Testis (tissue), 3 donors: ENCODE data around the gene EMILIN2. TPM values are rescaled to one million over a fixed set of nuclear protein-coding genes. Genes with fewer than 3 reads are reported as not detected.

Experiments used
- DNase-seq: peaks from one replicate; pipeline ENCODE4 v3.0.0-alpha.2; 2019
- H3K27ac ChIP-seq, 2 donors: fragments of 200-600 bp; sonication (generic); one replicate each; pipeline ENCODE4 v1.5.1; 2019
- H3K27me3 ChIP-seq: fragments of 200-600 bp; sonication (generic); one replicate; pipeline ENCODE4 v1.5.1; 2019
- H3K36me3 ChIP-seq: fragments of 200-600 bp; sonication (generic); one replicate; pipeline ENCODE4 v1.5.1; 2017; ENCODE audit warnings: low read depth; ENCODE audit errors: missing control alignments
- H3K4me1 ChIP-seq: fragments of 200-600 bp; sonication (generic); one replicate; pipeline ENCODE4 v1.5.1; 2019
- H3K4me3 ChIP-seq, 2 donors: fragments of 200-600 bp; sonication (generic); one replicate each; pipeline ENCODE4 v1.5.1; 2017 to 2019
- H3K9me3 ChIP-seq: fragments of 200-600 bp; sonication (generic); one replicate; pipeline ENCODE4 v1.5.1; 2017
- POLR2A ChIP-seq: fragments of 450-650 bp; IDR thresholded peaks from one replicate; pipeline ENCODE4 v1.6.1; 2017; ENCODE audit warnings: antibody characterized with exemption, mild to moderate bottlenecking, moderate library complexity
- WGBS, 2 donors: methylation state at CpG; one replicate each; pipeline ENCODE4 v1.1.5; 2018; 5-methylcytosine and 5-hydroxymethylcytosine counted together
- intact Hi-C: fragments of 100-400 bp; cut with DNase I; formaldehyde crosslinking; loops from one replicate; pipeline ENCODE4 v1.15.1; 2023; ENCODE audit warnings: low total_unique reads
- polyA plus RNA-seq: library from polyadenylated mRNA; stranded (reverse); fragments of 350-450 nt; fragmentation: Illumina TruSeq; extraction: RNeasy Lipid Tissue Mini Kit (QIAGEN cat#74804); gene quantifications from one replicate; pipeline ENCODE4 v1.2.3, GENCODE V29; 2014; ENCODE audit warnings: low read depth, low replicate concordance; ENCODE audit not compliant: insufficient read depth
- total RNA-seq, 2 donors: library from RNA; depleted of rRNA; stranded (reverse); fragments of >200 nt; gene quantifications; one replicate each; pipeline ENCODE4 v1.2.3, GENCODE V29; 2016
- TF ChIP-seq, protein P1 (sequence below), 3 experiments: fragments of 450-650 bp in 2 of 3; fragments of 200-600 bp in 1 of 3; sonication (generic) in 1 of 3; IDR thresholded peaks; one replicate each; pipeline ENCODE4 v1.5.1; 2016 to 2019; ENCODE audit warnings: antibody characterized with exemption in 3 of 3, mild to moderate bottlenecking in 2 of 3, moderate library complexity in 1 of 3

EMILIN2 gene
- total and polyA plus RNA-seq, 3 donors from 2014 or later = 21.4 to 34.1 (median 26.4) TPM

DNA sequence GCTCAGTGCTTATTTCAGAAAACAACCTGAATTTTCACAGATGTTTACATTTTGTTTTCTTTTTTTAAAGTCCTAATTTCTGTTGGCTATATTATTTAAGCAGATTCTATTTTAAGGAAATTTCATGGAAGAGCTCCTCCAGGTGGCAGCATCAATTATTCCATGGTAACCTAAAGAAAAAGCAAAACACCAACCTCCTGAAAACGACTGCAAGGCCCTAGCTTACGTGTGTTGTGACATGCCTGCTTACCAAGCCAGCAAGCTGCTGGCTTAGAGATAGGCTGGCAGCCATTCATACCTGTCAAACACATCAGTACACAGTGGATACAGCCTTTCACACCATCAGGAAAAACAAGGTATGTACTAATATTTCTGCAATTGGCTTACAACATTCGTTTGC, 101.2 kb downstream of the EMILIN2 start:
- Histone ChIP-seq H3K4me1 (no peaks in the 10 kb centered on the region), H3K27me3 (no peaks in the 10 kb centered on the region), H3K27ac (no peak overlapping the region), H3K36me3 (peaks cover 5% of the 10 kb centered on the region), H3K9me3 (no peaks in the 10 kb centered on the region), H3K4me3 (no peak overlapping the region)
- 42 to 44% methylated on average over 3 of the region's 3 CpGs for WGBS, 2 donors
- DNase-seq = no peak
- intact Hi-C loops = no loop called here
- TF ChIP-seq, protein P1, sequence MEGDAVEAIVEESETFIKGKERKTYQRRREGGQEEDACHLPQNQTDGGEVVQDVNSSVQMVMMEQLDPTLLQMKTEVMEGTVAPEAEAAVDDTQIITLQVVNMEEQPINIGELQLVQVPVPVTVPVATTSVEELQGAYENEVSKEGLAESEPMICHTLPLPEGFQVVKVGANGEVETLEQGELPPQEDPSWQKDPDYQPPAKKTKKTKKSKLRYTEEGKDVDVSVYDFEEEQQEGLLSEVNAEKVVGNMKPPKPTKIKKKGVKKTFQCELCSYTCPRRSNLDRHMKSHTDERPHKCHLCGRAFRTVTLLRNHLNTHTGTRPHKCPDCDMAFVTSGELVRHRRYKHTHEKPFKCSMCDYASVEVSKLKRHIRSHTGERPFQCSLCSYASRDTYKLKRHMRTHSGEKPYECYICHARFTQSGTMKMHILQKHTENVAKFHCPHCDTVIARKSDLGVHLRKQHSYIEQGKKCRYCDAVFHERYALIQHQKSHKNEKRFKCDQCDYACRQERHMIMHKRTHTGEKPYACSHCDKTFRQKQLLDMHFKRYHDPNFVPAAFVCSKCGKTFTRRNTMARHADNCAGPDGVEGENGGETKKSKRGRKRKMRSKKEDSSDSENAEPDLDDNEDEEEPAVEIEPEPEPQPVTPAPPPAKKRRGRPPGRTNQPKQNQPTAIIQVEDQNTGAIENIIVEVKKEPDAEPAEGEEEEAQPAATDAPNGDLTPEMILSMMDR (IDR thresholded peaks at IDR 0.05) = peak in 2 of 3 experiments; percentile 8 to 25
- no peak for TF ChIP-seq POLR2A

DNA sequence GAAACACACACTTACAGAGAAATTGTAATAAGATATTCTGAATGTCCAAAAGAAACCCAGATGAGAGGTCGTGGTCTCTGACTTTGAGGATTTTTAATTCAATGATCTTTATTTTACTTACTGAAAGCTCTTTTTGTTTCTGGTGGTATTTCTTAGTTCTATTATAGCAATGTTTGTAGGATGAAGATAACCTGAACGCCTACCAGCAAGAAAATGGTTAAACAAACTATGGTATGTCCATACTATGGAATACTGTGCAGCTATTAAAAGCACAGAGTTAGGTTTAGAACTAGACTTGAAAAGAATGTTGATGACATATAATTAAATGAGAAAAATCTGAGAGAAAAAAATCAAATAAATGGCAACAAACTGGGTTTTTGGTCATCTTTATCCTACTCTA, 105.8 kb downstream of the EMILIN2 start:
- TF ChIP-seq, protein P1 (IDR thresholded peaks at IDR 0.05) = no peak
- TF ChIP-seq POLR2A = no peak

DNA sequence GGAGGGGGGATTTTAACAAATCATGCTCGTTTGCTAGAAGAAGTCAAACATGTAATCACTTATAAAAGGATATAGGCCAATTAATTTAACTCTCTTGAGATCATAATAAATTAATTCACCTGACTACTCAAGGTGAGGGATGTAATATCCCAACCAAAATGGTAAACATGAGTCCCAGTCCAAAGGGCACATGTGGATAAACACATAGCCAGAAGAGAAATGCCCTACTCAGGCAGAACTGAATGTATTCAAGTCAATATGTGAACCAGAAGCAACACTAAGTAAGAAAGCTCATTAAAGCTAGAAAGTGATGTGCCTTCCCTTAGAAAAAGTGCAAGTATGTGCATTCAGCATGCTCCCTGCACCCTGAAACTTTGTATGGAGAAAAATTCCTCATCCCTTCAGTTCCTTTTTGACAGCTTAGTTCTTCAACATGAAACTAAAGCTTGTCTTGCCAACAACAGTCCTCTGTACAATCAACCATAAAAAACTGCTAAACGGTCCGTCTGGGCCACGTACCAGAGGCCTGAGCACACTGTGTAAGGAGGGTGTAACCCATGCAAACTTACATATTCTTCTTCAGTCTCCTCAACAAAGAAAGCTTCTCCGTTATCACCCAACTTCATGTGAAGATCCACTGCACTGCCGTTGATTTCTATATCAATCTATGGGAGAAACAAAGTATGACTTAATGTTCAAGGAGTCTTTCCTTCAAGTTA, 107.3 kb downstream of the EMILIN2 start:
- Histone ChIP-seq H3K9me3 (no peaks in the 10 kb centered on the region), H3K27me3 (no peaks in the 10 kb centered on the region), H3K4me3 (no peak overlapping the region), H3K27ac (no peak overlapping the region), H3K36me3 (peaks cover 5% of the 10 kb centered on the region), H3K4me1 (peaks cover 7% of the 10 kb centered on the region)
- TF ChIP-seq, protein P1 (IDR thresholded peaks at IDR 0.05) = no peak
- no peak for TF ChIP-seq POLR2A
- intact Hi-C loops = no loop called here
- DNase-seq = no peak
- 80 to 83% methylated on average over 6 of the region's 6 CpGs for WGBS, 2 donors

More for the DNA sequence above, 105.8 kb downstream of the EMILIN2 start:
- Histone ChIP-seq H3K4me3 (no peak overlapping the region), H3K36me3 (peaks cover 5% of the 10 kb centered on the region), H3K4me1 (no peaks in the 10 kb centered on the region), H3K27ac (no peak overlapping the region), H3K27me3 (no peaks in the 10 kb centered on the region), H3K9me3 (no peaks in the 10 kb centered on the region)
- DNase-seq = no peak
- WGBS, 2 donors = 67 to 72% methylated on average over 2 of the region's 2 CpGs
- intact Hi-C loops = no loop called here

DNA sequence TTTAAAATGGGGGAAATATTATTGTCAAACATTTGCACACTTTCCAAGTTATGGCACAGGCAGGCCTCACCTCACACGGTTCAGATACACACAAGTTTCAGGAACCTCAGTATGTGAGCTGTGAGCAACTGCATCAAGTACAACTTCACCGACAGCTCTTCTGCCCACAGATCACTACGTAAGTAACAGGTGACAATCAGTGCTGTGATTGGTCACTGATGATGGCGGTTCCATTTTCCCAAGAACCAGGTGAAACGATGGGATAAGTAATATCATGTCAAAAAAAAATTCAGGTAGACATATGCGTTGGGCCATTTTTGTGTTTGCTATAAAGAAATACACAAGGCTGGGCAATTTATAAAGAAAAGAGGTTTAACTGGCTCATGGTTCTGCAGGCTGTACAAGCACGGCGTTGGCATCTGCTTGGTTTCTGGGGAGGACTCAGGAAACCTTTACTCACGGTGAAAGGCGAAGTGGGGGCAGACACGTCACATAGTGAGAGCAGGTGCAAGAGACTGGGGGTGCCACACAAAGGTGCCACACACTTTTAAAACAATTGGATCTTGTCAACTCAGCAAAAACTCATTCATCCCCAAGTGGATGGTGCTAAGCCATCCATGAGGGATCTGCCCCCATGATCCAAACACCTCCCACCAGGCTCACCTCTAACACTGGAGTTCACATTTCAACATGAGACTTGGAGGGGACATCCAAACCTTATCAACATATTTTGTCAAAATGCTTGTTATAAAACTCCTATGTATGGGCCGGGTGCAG, 108.3 kb downstream of the EMILIN2 start:
- no peak for DNase-seq
- Histone ChIP-seq H3K9me3 (no peaks in the 10 kb centered on the region), H3K27ac (no peak overlapping the region), H3K4me3 (no peak overlapping the region), H3K36me3 (peaks cover 5% of the 10 kb centered on the region), H3K4me1 (peaks cover 7% of the 10 kb centered on the region), H3K27me3 (no peaks in the 10 kb centered on the region)
- WGBS, 2 donors = 92% methylated on average over 12 of the region's 12 CpGs
- intact Hi-C loops = no loop called here
- no peak for TF ChIP-seq POLR2A
- TF ChIP-seq, protein P1 (IDR thresholded peaks at IDR 0.05) = no peak
